Measurements from ENCODE around the gene TMEM236.
"Not testable (repeated sequence)": the region's sequence is repeated elsewhere in the genome, so short reads cannot be mapped to it uniquely, and the experiment has no call there.

Gene TMEM236

GRCh38 chr10:17751781-17752445 lies at the start of gene TMEM236:
TMEM236 (plus strand) TSS chr10:17752201; CDS start chr10:17752296, 95 bp downstream.
- no peak for DNase-seq

- no peak for DNase-seq
Observed at GRCh38 chr10:17703706-17704105, 48.3 kb upstream of the TMEM236 start.

- DNase-seq = no peak
Observed at GRCh38 chr10:17708821-17709220, 43.2 kb upstream of the TMEM236 start.

GRCh38 chr10:17709492-17709891 lies 42.5 kb upstream of the TMEM236 start:
- DNase-seq = no peak

- DNase-seq = no peak
Observed at GRCh38 chr10:17710181-17710580, 41.8 kb upstream of the TMEM236 start.

- DNase-seq = no peak
Observed at GRCh38 chr10:17712053-17712452, 39.9 kb upstream of the TMEM236 start.

GRCh38 chr10:17712717-17713471 lies 39.1 kb upstream of the TMEM236 start:
- DNase-seq = no peak

- no peak for DNase-seq
Observed at GRCh38 chr10:17713758-17714157, 38.2 kb upstream of the TMEM236 start.

- no peak for DNase-seq
Observed at GRCh38 chr10:17716161-17716560, 35.8 kb upstream of the TMEM236 start.

GRCh38 chr10:17722317-17723014 lies 29.5 kb upstream of the TMEM236 start:
- DNase-seq = not testable (repeated sequence)

- DNase-seq = no peak
Observed at GRCh38 chr10:17725703-17726102, 26.3 kb upstream of the TMEM236 start.

- no peak for DNase-seq
Observed at GRCh38 chr10:17729630-17730029, 22.4 kb upstream of the TMEM236 start.

GRCh38 chr10:17730667-17731066 lies 21.3 kb upstream of the TMEM236 start:
- no peak for DNase-seq

GRCh38 chr10:17731331-17732020 lies 20.5 kb upstream of the TMEM236 start:
- no peak for DNase-seq

GRCh38 chr10:17733620-17734019 lies 18.4 kb upstream of the TMEM236 start:
- no peak for DNase-seq

- no peak for DNase-seq
Observed at GRCh38 chr10:17734432-17735080, 17.4 kb upstream of the TMEM236 start.

- DNase-seq = no peak
Observed at GRCh38 chr10:17735166-17735941, 16.6 kb upstream of the TMEM236 start.

GRCh38 chr10:17736223-17736622 lies 15.8 kb upstream of the TMEM236 start:
- no peak for DNase-seq

- DNase-seq = peak in 1 of 2 donors; percentile 37
Observed at GRCh38 chr10:17737027-17737965, 14.7 kb upstream of the TMEM236 start.

GRCh38 chr10:17740668-17741067 lies 11.3 kb upstream of the TMEM236 start:
- DNase-seq = no peak

- DNase-seq = peak; percentile 61 to 69
Observed at GRCh38 chr10:17742918-17743317, 9.1 kb upstream of the TMEM236 start.

Measured in CD4-positive, alpha-beta T cell treated with Interleukin-4 for 1 hour (primary cell).